GM19023 (cell line): Measurements from ENCODE around the gene SLC41A3.

ENCODE experiments used
- ATAC-seq: cut with Tn5 transposase; IDR thresholded peaks from one replicate; pipeline ENCODE4 v1.9.1; 2021; ENCODE audit warnings: mild to moderate bottlenecking, moderate library complexity; ENCODE audit not compliant: unreplicated experiment

Gene SLC41A3

GRCh38 chr3:126121074-126121473, 37.1 kb upstream of the SLC41A3 start:
- no peak for ATAC-seq

- no peak for ATAC-seq
Observed at GRCh38 chr3:126119976-126120375, 36.1 kb upstream of the SLC41A3 start.

GRCh38 chr3:126119008-126119675, 35.2 kb upstream of the SLC41A3 start:
- ATAC-seq = no peak

GRCh38 chr3:126118591-126118990, 34.7 kb upstream of the SLC41A3 start:
- ATAC-seq = no peak

GRCh38 chr3:126117786-126118185, 33.9 kb upstream of the SLC41A3 start:
- no peak for ATAC-seq

- no peak for ATAC-seq
Observed at GRCh38 chr3:126117212-126117611, 33.3 kb upstream of the SLC41A3 start.

- no peak for ATAC-seq
Observed at GRCh38 chr3:126116526-126116925, 32.6 kb upstream of the SLC41A3 start.

GRCh38 chr3:126114443-126115386, 30.8 kb upstream of the SLC41A3 start:
- no peak for ATAC-seq

GRCh38 chr3:126113733-126114442, 30.0 kb upstream of the SLC41A3 start:
- no peak for ATAC-seq

- no peak for ATAC-seq
Observed at GRCh38 chr3:126113238-126113555, 29.3 kb upstream of the SLC41A3 start.

- ATAC-seq = no peak
Observed at GRCh38 chr3:126112531-126113237, 28.8 kb upstream of the SLC41A3 start.

GRCh38 chr3:126111566-126112475, 27.9 kb upstream of the SLC41A3 start:
- ATAC-seq = no peak

GRCh38 chr3:126111126-126111551, 27.2 kb upstream of the SLC41A3 start:
- no peak for ATAC-seq

- no peak for ATAC-seq
Observed at GRCh38 chr3:126110431-126111125, 26.7 kb upstream of the SLC41A3 start.

- ATAC-seq = no peak
Observed at GRCh38 chr3:126109880-126110235, 25.9 kb upstream of the SLC41A3 start.

- ATAC-seq = no peak
Observed at GRCh38 chr3:126109146-126109879, 25.4 kb upstream of the SLC41A3 start.

- ATAC-seq = no peak
Observed at GRCh38 chr3:126108676-126109050, 24.7 kb upstream of the SLC41A3 start.

GRCh38 chr3:126107957-126108675, 24.2 kb upstream of the SLC41A3 start:
- ATAC-seq = no peak
